H1 (cell line): Measurements from ENCODE around the gene MYO5A. TPM values are rescaled to one million over a fixed set of nuclear protein-coding genes. Genes with fewer than 3 reads are reported as not detected.

Source experiments
- CTCF ChIA-PET: fragments of 300-600 bp; sonication (Branson Sonifier 250); formaldehyde crosslinking; loops from one replicate; lab custom pipeline; 2021; ENCODE audit not compliant: partially characterized antibody; lab: Charles Lee
- POLR2A ChIA-PET: fragments of 300-600 bp; sonication (Branson Sonifier 250); formaldehyde crosslinking; loops from one replicate; lab custom pipeline; 2021; ENCODE audit warnings: inconsistent platforms; ENCODE audit not compliant: partially characterized antibody; lab: Charles Lee
- DNase-seq, 2 experiments: peaks; one replicate each; pipeline versions ENCODE4 v3.0.0 to v3.0.0-alpha.2; 2010 to 2022; ENCODE audit warnings: low spot score in 2 of 2, low read depth in 1 of 2, mixed read lengths in 1 of 2
- FAIRE-seq: peaks from 2 replicates; lab custom pipeline; 2011; peaks lifted over from hg19 to GRCh38; lab: Jason Lieb, UNC
- H2AFZ ChIP-seq: 2 replicates; pipeline ENCODE4 v1.8.1; 2012; ENCODE audit warnings: low read length, inconsistent platforms
- H2AK5ac ChIP-seq: 2 replicates; pipeline ENCODE4 v1.6.1; 2013; ENCODE audit warnings: low read depth, low read length
- H2BK120ac ChIP-seq: replicated peaks from 2 replicates; pipeline ENCODE3; 2013; ENCODE audit warnings: low read depth, low read length, inconsistent platforms
- H2BK12ac ChIP-seq: 2 replicates; pipeline ENCODE4 v1.6.1; 2013; ENCODE audit warnings: low read depth, low read length
- H2BK15ac ChIP-seq: 2 replicates; pipeline ENCODE4 v1.6.1; 2013; ENCODE audit warnings: low read length
- H2BK20ac ChIP-seq: 2 replicates; pipeline ENCODE4 v1.6.1; 2013; ENCODE audit warnings: low read length
- H2BK5ac ChIP-seq: 2 replicates; pipeline ENCODE4 v1.6.1; 2013; ENCODE audit warnings: low read depth, low read length
- H3K14ac ChIP-seq: 2 replicates; pipeline ENCODE4 v1.6.1; 2013; ENCODE audit warnings: inconsistent platforms; ENCODE audit not compliant: insufficient read length
- H3K18ac ChIP-seq: 2 replicates; pipeline ENCODE4 v1.6.1; 2013; ENCODE audit warnings: low read length; ENCODE audit errors: extremely low read depth
- H3K23ac ChIP-seq: 2 replicates; pipeline ENCODE4 v1.6.1; 2013; ENCODE audit warnings: inconsistent platforms; ENCODE audit not compliant: insufficient read length
- H3K23me2 ChIP-seq: 2 replicates; pipeline ENCODE4 v1.6.1; 2013; ENCODE audit warnings: low read depth, low read length
- H3K27ac ChIP-seq: 2 replicates; pipeline ENCODE4 v1.6.1; 2011; ENCODE audit warnings: low read depth, low read length, inconsistent platforms
- H3K27me3 ChIP-seq, 4 experiments: replicated peaks in 1 of 4; 1 replicate in 1 of 4; 2 replicates in 3 of 4; pipeline versions ENCODE4 v1.6.1 to v1.8.1; 2011 to 2013; ENCODE audit warnings: low read length in 3 of 4, mild to moderate bottlenecking in 3 of 4, inconsistent platforms in 2 of 4, mixed read lengths in 2 of 4, moderate library complexity in 1 of 4; ENCODE audit not compliant: control insufficient read depth in 3 of 4, insufficient read depth in 3 of 4; ENCODE audit errors: extremely low read depth in 1 of 4
- H3K36me3 ChIP-seq, 4 experiments: 2 replicates each; pipeline versions ENCODE4 v1.6.1 to v1.8.1; 2011 to 2013; ENCODE audit warnings: mild to moderate bottlenecking in 4 of 4, low read length in 3 of 4, moderate library complexity in 2 of 4, control low read depth in 1 of 4, inconsistent platforms in 1 of 4; ENCODE audit not compliant: insufficient read depth in 4 of 4, control insufficient read depth in 2 of 4
- H3K4ac ChIP-seq: replicated peaks from 2 replicates; pipeline ENCODE3; 2013; ENCODE audit warnings: low read length, low read depth, mixed read lengths, inconsistent platforms; ENCODE audit not compliant: insufficient read length
- H3K4me1 ChIP-seq, 4 experiments: replicated peaks in 1 of 4; 1 replicate in 1 of 4; 2 replicates in 3 of 4; pipeline versions ENCODE4 v1.6.1 to v1.8.1; 2011 to 2013; ENCODE audit warnings: low read length in 3 of 4, inconsistent platforms in 2 of 4, mixed read lengths in 1 of 4; ENCODE audit not compliant: insufficient read depth in 4 of 4, control insufficient read depth in 3 of 4
- H3K4me2 ChIP-seq, 2 experiments: 2 replicates each; pipeline versions ENCODE4 v1.6.1 to v1.8.1; 2011 to 2013; ENCODE audit warnings: low read depth in 2 of 2, low read length in 2 of 2, control low read depth in 1 of 2, inconsistent platforms in 1 of 2, mild to moderate bottlenecking in 1 of 2; ENCODE audit not compliant: insufficient read depth in 1 of 2
- H3K4me3 ChIP-seq, 4 experiments: fragments of 200-600, 300-600 bp in 1 of 4; sonication (generic), shearing (Covaris generic), sonication (Bioruptor Twin) in 1 of 4; 2 replicates each; pipeline versions ENCODE4 v1.5.1 to v1.8.1; 2011 to 2016; ENCODE audit warnings: low read length in 4 of 4, low read depth in 3 of 4, control low read depth in 2 of 4, inconsistent platforms in 2 of 4, mild to moderate bottlenecking in 2 of 4, mixed read lengths in 1 of 4, moderate library complexity in 1 of 4; ENCODE audit not compliant: insufficient read depth in 2 of 4; ENCODE audit errors: extremely low read depth in 1 of 4
- H3K56ac ChIP-seq: replicated peaks from 2 replicates; pipeline ENCODE3; 2013; ENCODE audit warnings: low read depth, mild to moderate bottlenecking, mixed read lengths, low read length, inconsistent platforms; ENCODE audit not compliant: insufficient read length
- H3K79me1 ChIP-seq: 2 replicates; pipeline ENCODE4 v1.6.1; 2013; ENCODE audit warnings: low read depth, low read length, control low read depth
- H3K79me2 ChIP-seq, 2 experiments: 2 replicates each; pipeline versions ENCODE4 v1.6.1 to v1.8.1; 2012 to 2013; ENCODE audit warnings: low read length in 2 of 2, mild to moderate bottlenecking in 2 of 2, inconsistent platforms in 1 of 2; ENCODE audit not compliant: insufficient read depth in 2 of 2, control insufficient read depth in 1 of 2
- H3K9ac ChIP-seq, 4 experiments: replicated peaks in 1 of 4; 1 replicate in 1 of 4; 2 replicates in 3 of 4; pipeline versions ENCODE4 v1.6.1 to v1.8.1; 2011 to 2013; ENCODE audit warnings: low read depth in 3 of 4, low read length in 3 of 4, control low read depth in 2 of 4, mild to moderate bottlenecking in 2 of 4, moderate library complexity in 2 of 4, inconsistent platforms in 1 of 4; ENCODE audit errors: extremely low read depth in 1 of 4
- H3K9me3 ChIP-seq, 2 experiments: 2 replicates each; pipeline versions ENCODE4 v1.6.1 to v1.8.1; 2012 to 2013; ENCODE audit warnings: mild to moderate bottlenecking in 2 of 2, moderate library complexity in 2 of 2, control low read depth in 1 of 2, inconsistent platforms in 1 of 2, low read depth in 1 of 2, low read length in 1 of 2, mixed read lengths in 1 of 2; ENCODE audit not compliant: insufficient read depth in 2 of 2
- H4K20me1 ChIP-seq, 2 experiments: replicated peaks in 1 of 2; 2 replicates each; pipeline versions ENCODE3 to v1.8.1; 2011 to 2013; ENCODE audit warnings: inconsistent platforms in 2 of 2, low read length in 2 of 2, mild to moderate bottlenecking in 1 of 2; ENCODE audit not compliant: insufficient read depth in 2 of 2, control insufficient read depth in 1 of 2
- H4K5ac ChIP-seq: 2 replicates; pipeline ENCODE4 v1.6.1; 2013; ENCODE audit warnings: low read length, low read depth, mixed read lengths, inconsistent platforms; ENCODE audit not compliant: insufficient read length
- H4K8ac ChIP-seq: 2 replicates; pipeline ENCODE4 v1.8.0; 2013; ENCODE audit warnings: mild to moderate bottlenecking, moderate library complexity, low read length, inconsistent platforms; ENCODE audit not compliant: insufficient read depth; ENCODE audit errors: extremely low read depth
- H4K91ac ChIP-seq: replicated peaks from 2 replicates; pipeline ENCODE3; 2013; ENCODE audit warnings: low read length, mixed read lengths, inconsistent platforms; ENCODE audit not compliant: insufficient read length
- BCL11A ChIP-seq, 2 experiments: IDR thresholded peaks; one replicate each; pipeline ENCODE4 v1.6.1; 2011; ENCODE audit warnings: low read depth in 2 of 2, low read length in 2 of 2, mild to moderate bottlenecking in 2 of 2
- CHD2 ChIP-seq: IDR thresholded peaks from 2 replicates; pipeline ENCODE4 v1.6.1; 2012; ENCODE audit warnings: low read length, improper control_type of control experiment
- EGR1 ChIP-seq: IDR thresholded peaks from 2 replicates; pipeline ENCODE4 v1.6.1; 2011; ENCODE audit warnings: low read depth, low read length, borderline replicate concordance
- EZH2 ChIP-seq: fragments of 200-600 bp; sonication (generic); IDR thresholded peaks from 2 replicates; pipeline ENCODE4 v1.7.1; 2012; ENCODE audit warnings: low read depth, mild to moderate bottlenecking, moderate library complexity, low read length, inconsistent platforms; ENCODE audit not compliant: severe bottlenecking
- FOSL1 ChIP-seq: IDR thresholded peaks from 2 replicates; pipeline ENCODE4 v1.6.1; 2011; ENCODE audit warnings: mild to moderate bottlenecking, low read depth, low read length, moderate library complexity; ENCODE audit not compliant: insufficient read depth
- HDAC6 ChIP-seq: IDR thresholded peaks from one replicate; pipeline ENCODE4 v1.7.1; 2012; ENCODE audit warnings: low read depth, mild to moderate bottlenecking, inconsistent platforms, low read length, moderate library complexity
- KDM4A ChIP-seq: IDR thresholded peaks from one replicate; pipeline ENCODE4 v1.7.1; 2012; ENCODE audit warnings: low read depth, mild to moderate bottlenecking, moderate library complexity, low read length, inconsistent platforms; ENCODE audit not compliant: severe bottlenecking
- POLR2AphosphoS5 ChIP-seq: IDR thresholded peaks from 2 replicates; pipeline ENCODE4 v1.6.1; 2011; ENCODE audit warnings: low read depth, low read length
- POU5F1 ChIP-seq: IDR thresholded peaks from 2 replicates; pipeline ENCODE4 v1.6.1; 2011; ENCODE audit warnings: low read depth, mild to moderate bottlenecking, low read length, moderate library complexity
- SAP30 ChIP-seq: fragments of 300-600 bp; sonication (generic); IDR thresholded peaks from 2 replicates; pipeline ENCODE4 v1.7.1; 2012; ENCODE audit warnings: low read length, moderate library complexity, mild to moderate bottlenecking, inconsistent platforms; ENCODE audit not compliant: insufficient read depth, insufficient replicate concordance
- SIN3A ChIP-seq, 2 experiments: IDR thresholded peaks in 1 of 2; conservative IDR thresholded peaks in 1 of 2; 2 replicates each; pipeline ENCODE4 v1.6.1; 2011 to 2012; ENCODE audit warnings: low read length in 2 of 2, improper control_type of control experiment in 1 of 2, low read depth in 1 of 2, mild to moderate bottlenecking in 1 of 2
- SP1 ChIP-seq: IDR thresholded peaks from 2 replicates; pipeline ENCODE4 v1.6.1; 2011; ENCODE audit warnings: low read depth, low read length
- TBP ChIP-seq: IDR thresholded peaks from 2 replicates; pipeline ENCODE4 v1.6.1; 2011; ENCODE audit warnings: low read depth, low read length, improper control_type of control experiment
- TCF12 ChIP-seq: IDR thresholded peaks from 2 replicates; pipeline ENCODE4 v1.6.1; 2011; ENCODE audit warnings: low read depth, mild to moderate bottlenecking, low read length
- YY1 ChIP-seq: IDR thresholded peaks from 2 replicates; pipeline ENCODE4 v1.6.1; 2011; ENCODE audit warnings: low read depth, mild to moderate bottlenecking, low read length
- WGBS, 2 experiments: shearing (Covaris generic) in 1 of 2; methylation state at CpG; one replicate each; pipeline versions ENCODE4 v1.1.6 to v1.1.7; 2013 to 2015; ENCODE audit warnings: low lambda C conversion rate in 2 of 2, mixed read lengths in 2 of 2, inconsistent platforms in 1 of 2, low coverage in 1 of 2, missing lambda C conversion rate in 1 of 2; ENCODE audit not compliant: insufficient replicate concordance in 2 of 2, insufficient coverage in 1 of 2, insufficient read length in 1 of 2; ENCODE audit errors: extremely low coverage in 1 of 2, missing lambda C conversion rate in 1 of 2; 5-methylcytosine and 5-hydroxymethylcytosine counted together
- polyA plus RNA-seq, 7 experiments: library from polyadenylated mRNA; depleted of rRNA in 3 of 7; stranded (reverse) in 5 of 7; unstranded in 2 of 7; fragments of >200 nt in 5 of 7; fragments of 200-250 nt in 2 of 7; gene quantifications; 1 replicate in 5 of 7; 2 replicates in 1 of 7; 4 replicates in 1 of 7; pipeline versions ENCODE4 v1.2.1 to v1.2.3, GENCODE V29; 2011 to 2013; ENCODE audit warnings: missing spikeins in 2 of 7, mixed read lengths in 2 of 7
- total RNA-seq: library from RNA; stranded (reverse); fragmentation: NEBNext Ultra II Directional; extraction: Animal tissue kit (Norgen Biotek cat#: 25700); gene quantifications from 2 replicates; pipeline ENCODE4 v1.2.1, GENCODE V29; 2021

The MYO5A gene
- total and polyA plus RNA-seq, 2 of the 8 experiments (the other 6 are each of a cell fraction or from before 2014, with no cell fraction given) = 11.4 to 24.7 TPM

- Histone ChIP-seq H2BK20ac (no peak overlapping the region), H4K5ac (no peak overlapping the region), H2AFZ (no peak overlapping the region), H4K91ac (no peak overlapping the region), H2BK12ac (no peak overlapping the region), H3K9ac (no peak overlapping the region), H3K9me3 (no peaks in the 10 kb centered on the region), H3K4ac (no peak overlapping the region), H4K8ac (no peak overlapping the region), H3K23ac (no peak overlapping the region), H3K56ac (no peak overlapping the region), H3K4me3 (no peak overlapping the region), H3K79me1 (no peaks in the 10 kb centered on the region; the same call in 1 of the 2 replicates), H3K18ac (no peak overlapping the region), H3K79me2 (peaks cover 0 to 9% of the 10 kb centered on the region in 2 experiments; a peak in 1 of 4 replicates), H3K4me1 (peaks cover 0 to 3% (median 2%) of the 10 kb centered on the region in 4 experiments; a peak in 2 of 7 replicates), H3K23me2 (no peaks in the 10 kb centered on the region), H2BK15ac (no peak overlapping the region), H2AK5ac (no peak overlapping the region), H3K14ac (no peak overlapping the region), H3K4me2 (no peak overlapping the region), H3K27me3 (no peaks in the 10 kb centered on the region), H4K20me1 (no peaks in the 10 kb centered on the region), H2BK120ac (no peak overlapping the region), H3K36me3 (no peaks in the 10 kb centered on the region), H2BK5ac (no peak overlapping the region), H3K27ac (no peak overlapping the region)
- no peak for DNase-seq
- 94% methylated on average over 4 of the region's 4 CpGs; no CpG with 5 or more reads in 1 of the 2 experiments for WGBS, 2 experiments
- ChIA-PET POLR2A (no interaction called here), CTCF (no interaction called here)
- no peak for FAIRE-seq
- TF ChIP-seq POU5F1 (no peak), BCL11A (IDR thresholded peaks at IDR 0.05; ENCODE audit: low read depth in 2 of 2, low read length in 2 of 2) (no peak), EZH2 (no peak), HDAC6 (no peak), SIN3A (conservative IDR thresholded peaks at IDR 0.05 in 1 of 2, IDR thresholded peaks at IDR 0.05 in 1 of 2; ENCODE audit: low read depth in 1 of 2, low read length in 2 of 2) (no peak), POLR2AphosphoS5 (no peak), SP1 (no peak), CHD2 (no peak), SAP30 (no peak), KDM4A (no peak), YY1 (no peak), TBP (no peak), TCF12 (no peak), FOSL1 (no peak), EGR1 (no peak)
Observed at GRCh38 chr15:52491472-52491871, 37.2 kb downstream of the MYO5A start.
